Kidney (tissue), 14 donors: Measurements from ENCODE around the gene SPOPL. TPM values are rescaled to one million over a fixed set of nuclear protein-coding genes. Genes with fewer than 3 reads are reported as not detected.
"Not testable (repeated sequence)": the region's sequence is repeated elsewhere in the genome, so short reads cannot be mapped to it uniquely, and the experiment has no call there.

Experiments
- DNase-seq, 5 donors: peaks; one replicate each; pipeline ENCODE4 v3.0.0-alpha.2; 2013 to 2020
- FAIRE-seq: peaks from 2 replicates; lab custom pipeline; 2012; peaks lifted over from hg19 to GRCh38; lab: Jason Lieb, UNC
- H3K27ac ChIP-seq, 2 donors: one replicate each; pipeline ENCODE4 v1.7.0; 2013; ENCODE audit warnings: low read depth in 2 of 2, low read length in 2 of 2, inconsistent platforms in 1 of 2
- H3K27me3 ChIP-seq: one replicate; pipeline ENCODE4 v1.7.1; 2013; ENCODE audit warnings: low read length, inconsistent platforms; ENCODE audit not compliant: control insufficient read depth, insufficient read depth
- H3K36me3 ChIP-seq, 3 donors: one replicate each; pipeline versions ENCODE4 v1.7.0 to v1.7.1; 2013; ENCODE audit warnings: low read length in 3 of 3, control low read depth in 1 of 3, inconsistent platforms in 1 of 3; ENCODE audit not compliant: insufficient read depth in 3 of 3, control insufficient read depth in 2 of 3
- H3K4me1 ChIP-seq, 3 donors: one replicate each; pipeline versions ENCODE4 v1.7.0 to v1.7.1; 2013; ENCODE audit warnings: low read length in 3 of 3, inconsistent platforms in 1 of 3, low read depth in 1 of 3; ENCODE audit not compliant: control insufficient read depth in 2 of 3, insufficient read depth in 2 of 3
- H3K4me3 ChIP-seq, 3 donors: one replicate each; pipeline versions ENCODE4 v1.7.0 to v1.8.1; 2013; ENCODE audit warnings: low read length in 3 of 3, control low read depth in 1 of 3, inconsistent platforms in 1 of 3
- H3K9ac ChIP-seq, 3 donors: one replicate each; pipeline versions ENCODE4 v1.7.0 to v1.7.1; 2013; ENCODE audit warnings: low read length in 3 of 3, control low read depth in 1 of 3, inconsistent platforms in 1 of 3
- H3K9me3 ChIP-seq, 3 donors: one replicate each; pipeline versions ENCODE4 v1.7.0 to v1.7.1; 2013; ENCODE audit warnings: low read length in 3 of 3, control low read depth in 1 of 3, inconsistent platforms in 1 of 3; ENCODE audit not compliant: control insufficient read depth in 2 of 3, insufficient read depth in 1 of 3
- CTCF ChIP-seq: IDR thresholded peaks from 3 replicates; pipeline ENCODE4 v1.5.1; 2012; ENCODE audit warnings: mild to moderate bottlenecking, moderate library complexity, borderline replicate concordance; ENCODE audit not compliant: insufficient read depth; ENCODE audit errors: extremely low read depth
- intact Hi-C: fragments of 100-400 bp; cut with DNase I; formaldehyde crosslinking; loops from one replicate; pipeline ENCODE4 v1.11.1; 2022
- polyA plus RNA-seq: library from polyadenylated mRNA; stranded (reverse); fragments of 350-450 nt; fragmentation: Illumina TruSeq; extraction: RNeasy Lipid Tissue Mini Kit (QIAGEN cat#74804); gene quantifications from one replicate; pipeline ENCODE4 v1.2.3, GENCODE V29; 2014; ENCODE audit warnings: low read depth, low replicate concordance; ENCODE audit not compliant: insufficient read depth
- total RNA-seq: library from RNA; stranded (reverse); fragmentation: NEBNext Ultra II Directional; extraction: Animal tissue kit (Norgen Biotek cat#: 25700); gene quantifications from one replicate; pipeline ENCODE4 v1.2.1, GENCODE V29; 2021
- donor health status: control.
- donor health status: control.
- donor health status: control.
- donor health status: control.
- donor health status: control.
- donor health status: DM: yes; HTN: yes; CAD: no.
- donor health status: Normal renal cell carcinoma (clear cell type).

The SPOPL gene
- total and polyA plus RNA-seq, 2 donors from 2014 or later = 4.0 to 23.1 TPM

GRCh38 chr2:138537170-138537915, 35.8 kb downstream of the SPOPL start:
- H3K4me1 ChIP-seq = peaks cover 0 to 5% (median 0%) of the 10 kb centered on the region in 3 donors
- H3K27me3 ChIP-seq = no peaks in the 10 kb centered on the region
- no peak for TF ChIP-seq CTCF
- DNase-seq (peak in 1 of 5 donors; percentile 14), FAIRE-seq (no peak)
- no peak overlapping the region for H3K4me3 ChIP-seq
- no peak overlapping the region for H3K9ac ChIP-seq
- peaks cover 0 to 5% (median 0%) of the 10 kb centered on the region in 3 donors for H3K9me3 ChIP-seq
- H3K27ac ChIP-seq = no peak overlapping the region
- H3K36me3 ChIP-seq = no peaks in the 10 kb centered on the region
- intact Hi-C loops = no loop called here

- not testable (repeated sequence) for H3K9me3 ChIP-seq
- peak in 1 of 5 donors; percentile 45 for DNase-seq
Observed at GRCh38 chr2:138544206-138544605, 42.6 kb downstream of the SPOPL start.

GRCh38 chr2:138548796-138549195, 47.2 kb downstream of the SPOPL start:
- DNase-seq (no peak), FAIRE-seq (no peak)

More at GRCh38 chr2:138544206-138544605, 42.6 kb downstream of the SPOPL start:
- H3K36me3 ChIP-seq, H3K27me3 ChIP-seq, FAIRE-seq, H3K4me3 ChIP-seq, H3K4me1 ChIP-seq, H3K27ac ChIP-seq, intact Hi-C loops, H3K9ac ChIP-seq: not testable (repeated sequence)

More at GRCh38 chr2:138548796-138549195, 47.2 kb downstream of the SPOPL start:
- intact Hi-C loops = no loop called here
- H3K27me3 ChIP-seq = no peaks in the 10 kb centered on the region
- no peak for TF ChIP-seq CTCF
- H3K9me3 ChIP-seq = no peaks in the 10 kb centered on the region
- no peak overlapping the region for H3K27ac ChIP-seq
- H3K4me1 ChIP-seq = peaks cover 0 to 4% (median 3%) of the 10 kb centered on the region in 3 donors
- no peak overlapping the region for H3K9ac ChIP-seq
- H3K4me3 ChIP-seq = no peak overlapping the region
- peaks cover 0 to 4% (median 0%) of the 10 kb centered on the region in 3 donors for H3K36me3 ChIP-seq
